Activated naive CD4-positive, alpha-beta T cell treated with anti-CD3 and anti-CD28 coated beads, Interleukin-2, amount 50 U/mL, for 24 hours (primary cell): ENCODE measurements around the gene GPR141.

Source experiments
- H3K27ac Mint-ChIP-seq: one replicate; pipeline ENCODE4 v1.8.0; 2021; ENCODE audit warnings: mild to moderate bottlenecking, mixed read lengths
- H3K27me3 Mint-ChIP-seq: one replicate; pipeline ENCODE4 v1.8.0; 2021; ENCODE audit warnings: mixed read lengths
- H3K36me3 Mint-ChIP-seq: one replicate; pipeline ENCODE4 v1.8.0; 2021; ENCODE audit warnings: mixed read lengths
- H3K4me1 Mint-ChIP-seq: one replicate; pipeline ENCODE4 v1.8.0; 2021; ENCODE audit warnings: mixed read lengths
- H3K4me3 Mint-ChIP-seq: one replicate; pipeline ENCODE4 v1.8.0; 2021; ENCODE audit warnings: mild to moderate bottlenecking, mixed read lengths
- H3K9me3 Mint-ChIP-seq: one replicate; pipeline ENCODE4 v1.8.0; 2021; ENCODE audit warnings: mixed read lengths

GPR141 gene

GRCh38 chr7:37683246-37684120 lies at the start of gene GPR141:
GPR141 (plus strand) TSS chr7:37683766; CDS start chr7:37740394, 56,628 bp downstream.
- no peak within 1 kb of the TSS for H3K27ac Mint-ChIP-seq
- no peaks in the 10 kb centered on the region for H3K36me3 Mint-ChIP-seq
- peak within 1 kb of the TSS; percentile 58 for H3K4me3 Mint-ChIP-seq
- peaks cover 8% of the 10 kb centered on the region for H3K27me3 Mint-ChIP-seq
- no peaks in the 10 kb centered on the region for H3K4me1 Mint-ChIP-seq
- H3K9me3 Mint-ChIP-seq: no peaks in the 10 kb centered on the region

GRCh38 chr7:37635346-37635745 lies 48.2 kb upstream of the GPR141 start:
- Mint-ChIP-seq H3K4me1 (peaks cover 4% of the 10 kb centered on the region), H3K27me3 (peaks cover 23% of the 10 kb centered on the region), H3K36me3 (peaks cover 3% of the 10 kb centered on the region), H3K4me3 (no peak overlapping the region), H3K9me3 (peaks cover 35% of the 10 kb centered on the region), H3K27ac (no peak overlapping the region)

- H3K27ac Mint-ChIP-seq: no peak overlapping the region
- peaks cover 20% of the 10 kb centered on the region for H3K9me3 Mint-ChIP-seq
- H3K4me1 Mint-ChIP-seq: no peaks in the 10 kb centered on the region
- peaks cover 2% of the 10 kb centered on the region for H3K36me3 Mint-ChIP-seq
- H3K27me3 Mint-ChIP-seq: peaks cover 27% of the 10 kb centered on the region
- no peak overlapping the region for H3K4me3 Mint-ChIP-seq
Observed at GRCh38 chr7:37642028-37642540, 41.5 kb upstream of the GPR141 start.

DNA sequence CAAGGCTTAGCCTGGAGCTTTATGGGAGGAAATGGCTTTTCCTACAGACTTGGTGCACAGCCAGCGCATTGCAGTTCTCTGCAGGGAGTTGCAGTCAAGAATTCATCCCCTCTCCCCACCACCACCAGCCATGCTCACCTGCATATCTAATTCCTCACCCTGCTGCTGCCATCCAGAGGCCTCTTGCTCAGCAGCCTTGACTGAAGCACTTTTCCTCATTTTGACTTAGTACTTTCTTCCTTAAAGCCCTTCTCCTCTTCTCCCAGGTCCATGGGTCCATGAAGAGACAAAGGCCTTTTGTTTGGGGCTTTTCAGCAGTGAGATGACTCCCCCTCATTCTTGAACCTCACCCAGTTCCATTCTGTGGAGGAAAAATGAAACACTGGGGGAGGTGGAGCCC lies 39.7 kb upstream of the GPR141 start:
- Mint-ChIP-seq H3K36me3 (no peaks in the 10 kb centered on the region), H3K4me1 (no peaks in the 10 kb centered on the region), H3K9me3 (peaks cover 4% of the 10 kb centered on the region), H3K4me3 (no peak overlapping the region), H3K27ac (no peak overlapping the region), H3K27me3 (peaks cover 16% of the 10 kb centered on the region)

DNA sequence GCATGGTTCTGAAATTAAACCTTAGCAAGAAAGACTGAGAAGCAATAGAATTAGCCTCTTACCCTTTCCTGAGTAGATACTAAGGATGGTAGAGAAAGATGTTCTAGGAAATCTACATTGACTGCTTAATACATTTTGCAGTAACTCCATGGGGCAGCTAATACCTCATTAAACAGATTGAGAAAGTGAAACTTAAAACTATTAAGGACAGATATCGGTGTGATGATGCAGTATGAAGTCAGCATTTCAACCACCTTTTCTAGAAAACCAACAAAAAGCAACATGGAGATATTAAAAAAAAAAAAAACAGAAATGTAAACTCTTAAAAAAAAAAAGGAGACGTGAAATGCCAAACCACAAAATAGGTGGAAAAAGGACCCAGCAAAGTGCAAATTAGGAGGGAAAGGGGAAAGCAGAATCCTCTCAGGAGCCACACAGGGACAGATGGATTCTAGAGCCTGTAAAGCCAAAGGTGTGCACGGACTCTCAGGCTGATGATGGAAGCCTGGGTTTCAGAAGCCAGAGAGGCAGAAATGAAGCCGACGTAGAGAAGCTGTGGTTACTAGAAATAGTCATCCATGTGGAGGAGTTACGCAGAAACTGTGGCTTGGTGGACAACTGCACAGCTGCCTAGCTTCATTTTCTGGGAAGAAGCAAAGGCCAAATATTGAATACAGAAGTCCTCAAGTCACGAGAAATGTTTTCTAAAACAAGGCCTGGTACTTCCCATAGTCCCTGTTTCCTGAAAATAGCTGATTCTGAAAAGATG lies 38.1 kb upstream of the GPR141 start:
- no peak overlapping the region for H3K4me3 Mint-ChIP-seq
- H3K9me3 Mint-ChIP-seq: no peaks in the 10 kb centered on the region

DNA sequence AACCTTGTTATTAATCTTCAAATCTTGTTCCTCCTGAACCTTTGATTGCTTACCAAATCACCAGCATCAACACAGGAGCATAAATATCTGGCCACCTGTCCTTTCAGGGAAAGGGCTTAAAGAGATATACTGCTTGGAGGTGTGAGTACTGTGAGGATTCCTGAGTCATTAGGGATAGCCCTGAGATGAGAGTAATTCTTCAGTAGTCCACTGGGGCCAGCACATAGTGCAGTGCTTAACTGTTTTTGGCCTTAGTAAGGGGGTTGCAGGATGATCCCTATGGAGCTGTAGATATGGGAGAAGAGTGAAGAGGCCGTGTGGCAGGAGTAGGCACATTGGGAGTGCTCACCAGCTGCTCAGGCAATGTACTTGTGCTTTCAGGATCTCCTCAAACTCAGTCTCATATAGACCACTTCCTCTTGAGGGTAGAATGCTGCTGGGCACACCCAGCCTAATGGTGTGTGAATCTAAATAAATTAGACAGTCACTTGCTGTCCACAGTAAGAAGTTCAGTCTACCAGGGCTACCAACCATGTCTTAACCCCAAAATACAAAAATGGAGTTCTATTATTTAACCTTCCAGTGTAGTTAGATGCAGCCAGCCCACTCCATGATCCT lies 26.5 kb upstream of the GPR141 start:
- Mint-ChIP-seq H3K27me3 (peaks cover 5% of the 10 kb centered on the region), H3K4me3 (no peak overlapping the region)

More for the DNA sequence above, 38.1 kb upstream of the GPR141 start:
- Mint-ChIP-seq H3K36me3 (no peaks in the 10 kb centered on the region), H3K4me1 (no peaks in the 10 kb centered on the region), H3K27ac (no peak overlapping the region), H3K27me3 (peaks cover 8% of the 10 kb centered on the region)

DNA sequence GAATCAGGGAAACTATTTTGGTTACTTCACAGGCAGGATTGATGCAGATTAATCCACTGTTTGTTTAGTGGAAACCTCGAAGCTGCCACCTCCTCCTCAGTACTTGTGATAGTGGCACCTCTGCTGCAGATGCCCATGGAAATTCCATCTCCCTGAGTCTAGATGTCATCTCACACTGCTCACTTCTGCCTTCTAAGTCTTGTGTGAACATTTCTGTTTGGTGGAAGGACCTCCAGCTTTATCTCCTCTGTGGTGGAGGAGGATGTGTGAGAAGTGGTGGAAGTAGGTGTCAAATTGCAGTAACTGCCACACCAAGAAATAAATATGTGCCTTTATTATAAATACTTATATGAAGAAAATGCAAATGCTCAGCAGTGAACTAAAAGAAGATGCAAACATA lies 25.8 kb upstream of the GPR141 start:
- Mint-ChIP-seq H3K4me3 (no peak overlapping the region), H3K4me1 (no peaks in the 10 kb centered on the region), H3K27ac (no peak overlapping the region), H3K36me3 (no peaks in the 10 kb centered on the region), H3K27me3 (peaks cover 8% of the 10 kb centered on the region), H3K9me3 (peaks cover 5% of the 10 kb centered on the region)

More for the DNA sequence above, 26.5 kb upstream of the GPR141 start:
- Mint-ChIP-seq H3K4me1 (no peaks in the 10 kb centered on the region), H3K27ac (no peak overlapping the region), H3K9me3 (peaks cover 5% of the 10 kb centered on the region), H3K36me3 (no peaks in the 10 kb centered on the region)

- Mint-ChIP-seq H3K27ac (no peak overlapping the region), H3K27me3 (peaks cover 9% of the 10 kb centered on the region)
Observed at GRCh38 chr7:37659971-37660565, 23.5 kb upstream of the GPR141 start.

DNA sequence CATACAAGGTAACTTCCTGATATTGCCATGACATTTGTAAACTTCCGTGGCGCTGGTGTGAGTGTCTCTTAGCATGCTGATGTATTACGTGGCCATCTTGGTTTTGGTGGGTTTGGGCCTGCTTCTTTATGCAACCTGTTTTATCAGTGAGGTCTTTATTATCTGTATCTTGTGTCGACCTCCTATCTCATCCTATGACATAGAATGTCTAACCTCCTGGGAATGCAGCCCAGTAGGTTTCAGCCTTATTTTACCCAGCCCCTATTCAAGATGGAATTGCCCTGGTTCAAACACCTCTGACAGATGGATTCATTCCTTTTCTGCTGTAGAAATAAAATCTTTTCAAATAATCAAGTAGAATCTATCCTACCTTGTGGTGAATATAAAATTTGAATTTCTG lies 23.0 kb upstream of the GPR141 start:
- Mint-ChIP-seq H3K27me3 (peaks cover 9% of the 10 kb centered on the region), H3K36me3 (no peaks in the 10 kb centered on the region), H3K4me1 (no peaks in the 10 kb centered on the region), H3K9me3 (no peaks in the 10 kb centered on the region), H3K27ac (no peak overlapping the region), H3K4me3 (no peak overlapping the region)

More at GRCh38 chr7:37659971-37660565, 23.5 kb upstream of the GPR141 start:
- no peaks in the 10 kb centered on the region for H3K36me3 Mint-ChIP-seq
- H3K4me3 Mint-ChIP-seq: no peak overlapping the region
- H3K9me3 Mint-ChIP-seq: peaks cover 4% of the 10 kb centered on the region
- H3K4me1 Mint-ChIP-seq: no peaks in the 10 kb centered on the region

GRCh38 chr7:37663693-37664092 lies 19.9 kb upstream of the GPR141 start:
- Mint-ChIP-seq H3K27me3 (peaks cover 11% of the 10 kb centered on the region), H3K4me1 (no peaks in the 10 kb centered on the region), H3K4me3 (no peak overlapping the region), H3K9me3 (no peaks in the 10 kb centered on the region), H3K27ac (no peak overlapping the region), H3K36me3 (no peaks in the 10 kb centered on the region)

- Mint-ChIP-seq H3K36me3 (no peaks in the 10 kb centered on the region), H3K4me1 (no peaks in the 10 kb centered on the region), H3K4me3 (no peak overlapping the region), H3K27ac (no peak overlapping the region), H3K9me3 (no peaks in the 10 kb centered on the region), H3K27me3 (peaks cover 8% of the 10 kb centered on the region)
Observed at GRCh38 chr7:37665352-37666022, 18.1 kb upstream of the GPR141 start.

- no peaks in the 10 kb centered on the region for H3K4me1 Mint-ChIP-seq
- H3K27ac Mint-ChIP-seq: no peak overlapping the region
- no peak overlapping the region for H3K4me3 Mint-ChIP-seq
- H3K36me3 Mint-ChIP-seq: no peaks in the 10 kb centered on the region
- H3K27me3 Mint-ChIP-seq: peaks cover 10% of the 10 kb centered on the region
- H3K9me3 Mint-ChIP-seq: no peaks in the 10 kb centered on the region
Observed at GRCh38 chr7:37666026-37666799, 17.4 kb upstream of the GPR141 start.

DNA sequence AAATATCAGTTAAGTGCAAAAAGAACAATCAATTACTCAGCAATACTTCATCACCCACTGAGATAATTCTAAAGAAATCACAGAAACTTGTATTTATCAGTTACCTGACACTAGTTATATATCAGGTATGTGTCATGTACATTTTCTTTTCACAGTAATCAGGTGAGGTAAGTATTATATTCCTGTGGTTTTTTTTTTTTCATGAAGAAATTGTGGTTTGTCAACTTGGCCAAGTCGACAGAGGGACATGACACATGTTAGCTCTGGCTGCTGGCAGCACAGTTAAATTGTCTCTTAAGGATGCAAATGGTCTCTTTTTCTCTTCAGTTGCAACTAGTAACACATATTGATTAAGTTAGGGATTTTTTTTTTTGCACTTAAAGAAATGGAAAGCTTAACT lies 13.7 kb upstream of the GPR141 start:
- H3K36me3 Mint-ChIP-seq: no peaks in the 10 kb centered on the region
- H3K27me3 Mint-ChIP-seq: peaks cover 4% of the 10 kb centered on the region

DNA sequence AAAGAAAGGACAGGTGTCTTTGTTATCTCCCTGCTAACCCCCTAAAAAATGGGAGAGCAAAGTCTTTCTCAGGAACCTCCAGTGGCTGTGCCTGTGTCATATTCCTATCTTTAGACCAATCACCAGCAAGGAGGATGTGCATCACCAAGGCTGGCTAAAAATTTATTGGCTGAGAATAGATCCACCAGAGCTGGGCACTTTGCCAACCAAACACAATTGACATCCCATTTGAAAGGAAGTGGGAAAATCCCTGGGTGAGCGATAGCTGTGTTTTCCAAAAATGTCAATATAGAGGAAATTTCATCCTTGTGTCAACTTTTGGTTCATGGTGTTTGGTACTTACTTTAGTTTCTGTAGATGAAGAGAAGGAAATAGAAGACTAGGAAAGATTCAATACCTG lies 13.1 kb upstream of the GPR141 start:
- H3K36me3 Mint-ChIP-seq: no peaks in the 10 kb centered on the region
- H3K4me1 Mint-ChIP-seq: no peaks in the 10 kb centered on the region
- peaks cover 7% of the 10 kb centered on the region for H3K27me3 Mint-ChIP-seq
- no peak overlapping the region for H3K27ac Mint-ChIP-seq
- H3K4me3 Mint-ChIP-seq: no peak overlapping the region
- no peaks in the 10 kb centered on the region for H3K9me3 Mint-ChIP-seq

More for the DNA sequence above, 13.7 kb upstream of the GPR141 start:
- H3K4me1 Mint-ChIP-seq: no peaks in the 10 kb centered on the region
- no peaks in the 10 kb centered on the region for H3K9me3 Mint-ChIP-seq
- no peak overlapping the region for H3K27ac Mint-ChIP-seq
- H3K4me3 Mint-ChIP-seq: no peak overlapping the region
